Gastroesophageal sphincter (tissue), 3 donors: Measurements from ENCODE around the gene HOXC6.

Source experiments
- CTCF ChIP-seq, 4 experiments: fragments of 200-600 bp in 2 of 4; fragments of 450-650 bp in 2 of 4; sonication (generic) in 1 of 4; IDR thresholded peaks; one replicate each; pipeline ENCODE4 v1.5.1; 2017 to 2019; ENCODE audit warnings: antibody characterized with exemption in 4 of 4, mild to moderate bottlenecking in 2 of 4, moderate library complexity in 2 of 4
- EP300 ChIP-seq: sonication (generic); formaldehyde crosslinking; IDR thresholded peaks from one replicate; pipeline ENCODE4 v1.6.1; 2017; ENCODE audit warnings: antibody characterized with exemption, mild to moderate bottlenecking
- POLR2A ChIP-seq, 2 donors: fragments of 450-650 bp; IDR thresholded peaks; one replicate each; pipeline ENCODE4 v1.6.1; 2017; ENCODE audit warnings: antibody characterized with exemption in 2 of 2, mild to moderate bottlenecking in 2 of 2, moderate library complexity in 1 of 2
- POLR2AphosphoS5 ChIP-seq: sonication (generic); formaldehyde crosslinking; IDR thresholded peaks from one replicate; pipeline ENCODE4 v1.6.1; 2017; ENCODE audit warnings: antibody characterized with exemption

GRCh38 chr12:54027442-54027786 lies 826 bp upstream of the HOXC6 start:
- TF ChIP-seq CTCF (IDR thresholded peaks at IDR 0.05) (no peak), POLR2AphosphoS5 (no peak), POLR2A (IDR thresholded peaks at IDR 0.05) (no peak), EP300 (no peak)
